ENCODE results near the gene ECPAS. TPM values are rescaled to one million over a fixed set of nuclear protein-coding genes. Genes with fewer than 3 reads are reported as not detected.

ECPAS gene
- total RNA-seq, 4 donors from 2014 or later, result 53.5 to 75.7 (median 66.1) TPM

DNA sequence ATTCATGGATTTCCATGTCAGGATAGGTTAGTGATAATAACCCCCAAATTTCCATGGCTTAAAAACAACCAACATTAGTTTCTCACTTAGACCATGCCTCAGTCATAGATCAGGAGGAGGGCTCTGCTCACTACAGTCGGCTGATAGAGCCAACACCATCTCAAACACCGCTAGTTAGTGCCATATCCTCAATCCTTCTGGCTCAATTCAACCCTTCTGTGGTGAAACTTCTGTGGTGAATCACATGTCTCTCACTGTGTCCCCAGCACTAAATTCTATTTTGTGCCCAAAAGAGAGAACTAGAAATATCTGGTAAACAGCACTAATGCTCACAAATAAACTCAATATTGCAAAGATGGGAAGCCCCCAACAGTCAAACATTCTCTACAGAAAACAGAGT is 21.1 kb downstream of the ECPAS start:
- no peak for DNase-seq (ENCODE audit: low spot score in 2 of 2)
- intact Hi-C loops (cut with DNase I; ENCODE audit: low total_unique reads), result no loop called here

DNA sequence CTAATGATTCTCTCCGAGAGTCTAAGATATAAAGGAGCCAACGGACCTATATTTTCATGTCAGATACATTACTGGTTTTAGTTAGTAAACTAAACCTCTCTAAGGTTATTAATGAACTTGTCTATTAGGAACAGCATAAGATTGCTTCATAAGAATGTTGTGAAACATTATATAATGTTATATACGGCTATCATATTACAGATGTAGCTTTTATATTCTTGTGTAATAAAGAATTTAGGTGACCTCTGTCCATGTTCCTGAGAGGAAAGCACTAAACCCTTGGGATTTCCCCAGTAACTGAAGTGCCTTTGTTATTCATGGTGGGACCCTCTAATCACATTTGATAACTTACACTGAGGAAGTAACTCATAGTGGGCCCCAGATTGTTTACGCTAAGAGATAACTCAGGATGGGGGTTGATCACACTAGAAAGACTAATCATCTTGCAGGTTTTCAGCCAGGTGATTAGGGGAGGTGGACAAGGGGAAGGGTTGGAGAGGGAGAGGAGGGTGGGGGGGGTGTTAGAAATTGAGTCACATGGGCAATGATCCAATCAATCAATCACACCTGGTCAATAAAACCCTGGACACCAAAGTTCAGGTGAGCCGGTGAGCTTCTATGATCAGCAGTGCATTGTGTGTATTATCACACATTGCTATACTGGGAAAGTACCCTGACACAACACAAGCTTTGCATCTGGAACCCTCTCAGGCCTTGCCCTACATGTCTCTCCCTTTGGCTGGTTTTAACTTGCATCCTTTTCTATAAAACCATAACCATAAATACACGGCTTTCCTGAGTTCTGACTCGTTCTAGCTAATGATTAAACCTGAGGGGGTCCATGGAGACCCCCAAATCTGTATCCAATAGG is 25.8 kb downstream of the ECPAS start:
- H3K4me3 ChIP-seq (ENCODE audit: low read depth, poor library complexity, severe bottlenecking), result no peak overlapping the region
- WGBS, 2 donors, result 67 to 68% methylated on average over 7 of the region's 7 CpGs
- TF ChIP-seq, protein P1, sequence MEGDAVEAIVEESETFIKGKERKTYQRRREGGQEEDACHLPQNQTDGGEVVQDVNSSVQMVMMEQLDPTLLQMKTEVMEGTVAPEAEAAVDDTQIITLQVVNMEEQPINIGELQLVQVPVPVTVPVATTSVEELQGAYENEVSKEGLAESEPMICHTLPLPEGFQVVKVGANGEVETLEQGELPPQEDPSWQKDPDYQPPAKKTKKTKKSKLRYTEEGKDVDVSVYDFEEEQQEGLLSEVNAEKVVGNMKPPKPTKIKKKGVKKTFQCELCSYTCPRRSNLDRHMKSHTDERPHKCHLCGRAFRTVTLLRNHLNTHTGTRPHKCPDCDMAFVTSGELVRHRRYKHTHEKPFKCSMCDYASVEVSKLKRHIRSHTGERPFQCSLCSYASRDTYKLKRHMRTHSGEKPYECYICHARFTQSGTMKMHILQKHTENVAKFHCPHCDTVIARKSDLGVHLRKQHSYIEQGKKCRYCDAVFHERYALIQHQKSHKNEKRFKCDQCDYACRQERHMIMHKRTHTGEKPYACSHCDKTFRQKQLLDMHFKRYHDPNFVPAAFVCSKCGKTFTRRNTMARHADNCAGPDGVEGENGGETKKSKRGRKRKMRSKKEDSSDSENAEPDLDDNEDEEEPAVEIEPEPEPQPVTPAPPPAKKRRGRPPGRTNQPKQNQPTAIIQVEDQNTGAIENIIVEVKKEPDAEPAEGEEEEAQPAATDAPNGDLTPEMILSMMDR (IDR thresholded peaks at IDR 0.05), result no peak
- no peak for TF ChIP-seq POLR2A (IDR thresholded peaks at IDR 0.05)
- DNase-seq (ENCODE audit: low spot score in 2 of 2), result no peak
- intact Hi-C loops (cut with DNase I; ENCODE audit: low total_unique reads), result no loop called here

More for the DNA sequence above, 21.1 kb downstream of the ECPAS start:
- TF ChIP-seq, protein P1 (IDR thresholded peaks at IDR 0.05), result no peak
- TF ChIP-seq POLR2A (IDR thresholded peaks at IDR 0.05), result no peak
- no peak overlapping the region for H3K4me3 ChIP-seq (ENCODE audit: low read depth, poor library complexity, severe bottlenecking)
- 79 to 95% methylated on average over 2 of the region's 2 CpGs for WGBS, 2 donors

- no peak overlapping the region for H3K4me3 ChIP-seq (ENCODE audit: low read depth, poor library complexity, severe bottlenecking)
- TF ChIP-seq, protein P1 (IDR thresholded peaks at IDR 0.05), result no peak
- no peak for TF ChIP-seq POLR2A (IDR thresholded peaks at IDR 0.05)
- WGBS, 2 donors, result 70 to 75% methylated on average over 2 of the region's 2 CpGs
- intact Hi-C loops (cut with DNase I; ENCODE audit: low total_unique reads), result no loop called here
- DNase-seq (ENCODE audit: low spot score in 2 of 2), result no peak
Observed at GRCh38 chr9:111456529-111456928, 27.7 kb downstream of the ECPAS start.

DNA sequence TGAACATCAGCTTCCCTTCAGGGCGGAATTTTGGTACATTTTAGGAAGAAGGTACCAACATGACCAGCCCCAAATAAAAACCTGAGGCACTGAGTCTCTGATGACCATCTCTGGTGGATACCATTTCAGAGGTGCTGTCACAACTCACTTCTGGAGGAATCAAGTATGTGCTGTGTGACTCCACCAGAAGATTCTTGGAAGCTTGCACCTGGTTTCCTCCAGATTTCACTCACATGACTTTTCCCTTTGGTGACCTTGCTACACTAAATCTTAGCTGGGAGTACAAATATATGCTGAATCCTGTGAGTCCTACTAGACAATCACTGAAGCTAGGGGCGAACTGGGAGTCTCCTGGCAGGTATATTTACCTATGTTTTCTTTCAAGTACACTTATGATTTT is 28.5 kb downstream of the ECPAS start:
- no peak for DNase-seq (ENCODE audit: low spot score in 2 of 2)
- H3K4me3 ChIP-seq (ENCODE audit: low read depth, poor library complexity, severe bottlenecking), result no peak overlapping the region
- TF ChIP-seq POLR2A (IDR thresholded peaks at IDR 0.05), result no peak
- TF ChIP-seq, protein P1 (IDR thresholded peaks at IDR 0.05), result no peak
- intact Hi-C loops (cut with DNase I; ENCODE audit: low total_unique reads), result no loop called here
- WGBS, 2 donors, result 97 to 100% methylated on average over 2 of the region's 2 CpGs

DNA sequence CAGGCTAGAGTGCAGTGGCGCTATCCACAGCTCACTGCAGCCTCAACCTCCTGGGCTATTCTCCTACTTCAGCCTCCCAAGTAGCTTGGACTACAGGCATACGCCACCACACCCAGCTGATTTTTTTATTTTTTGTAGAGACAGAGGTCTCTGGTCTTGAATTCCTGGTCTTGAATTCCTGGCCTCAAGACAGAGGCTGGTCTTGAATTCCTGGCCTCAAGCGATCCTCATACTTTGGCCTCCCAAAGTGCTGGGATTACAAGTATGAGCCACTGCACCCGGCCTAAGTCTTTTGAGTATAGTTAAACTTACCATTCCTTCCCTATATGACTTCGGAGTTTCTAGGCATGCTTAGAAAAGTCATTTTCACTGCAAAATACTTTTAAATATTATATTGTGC is 29.4 kb downstream of the ECPAS start:
- no peak for DNase-seq (ENCODE audit: low spot score in 2 of 2)
- intact Hi-C loops (cut with DNase I; ENCODE audit: low total_unique reads), result no loop called here
- WGBS, 2 donors, result 98 to 99% methylated on average over 5 of the region's 5 CpGs
- no peak overlapping the region for H3K4me3 ChIP-seq (ENCODE audit: low read depth, poor library complexity, severe bottlenecking)
- TF ChIP-seq, protein P1 (IDR thresholded peaks at IDR 0.05), result no peak
- no peak for TF ChIP-seq POLR2A (IDR thresholded peaks at IDR 0.05)

Measured in lower leg skin (tissue), 4 donors.